Naive thymus-derived CD4-positive, alpha-beta T cell (primary cell): ENCODE results near the gene EVA1A. TPM values are rescaled to one million over a fixed set of nuclear protein-coding genes. Genes with fewer than 3 reads are reported as not detected.

ENCODE experiments used
- ATAC-seq: fragments of 150-1000 bp; cut with Tn5 transposase; 2 replicates; pipeline ENCODE4 v1.10.0; 2021; ENCODE audit warnings: mild to moderate bottlenecking, moderate library complexity
- CTCF ChIA-PET: fragments of 350-600 bp; sonication (Branson Sonifier 250); formaldehyde crosslinking; loops from one replicate; lab custom pipeline; 2021; ENCODE audit warnings: antibody characterized with exemption; lab: Charles Lee
- POLR2A ChIA-PET: fragments of 350-600 bp; sonication (Branson Sonifier 250); formaldehyde crosslinking; loops from one replicate; lab custom pipeline; 2021; ENCODE audit warnings: antibody characterized with exemption, inconsistent platforms; lab: Charles Lee
- DNase-seq, 9 donors: peaks; one replicate each; pipeline versions ENCODE4 v3.0.0 to v3.0.0-alpha.2; 2020 to 2022; ENCODE audit warnings: mixed read lengths in 1 of 9
- H3K27ac ChIP-seq: one replicate; pipeline ENCODE4 v1.7.0; 2013; ENCODE audit warnings: mild to moderate bottlenecking, low read depth, low read length, moderate library complexity
- H3K27me3 ChIP-seq, 2 donors: one replicate each; pipeline ENCODE4 v1.7.0; 2013; ENCODE audit warnings: low read length in 2 of 2, mild to moderate bottlenecking in 2 of 2, moderate library complexity in 2 of 2; ENCODE audit not compliant: control insufficient read depth in 2 of 2, insufficient read depth in 2 of 2
- H3K36me3 ChIP-seq, 3 experiments: 1 replicate in 2 of 3; 2 replicates in 1 of 3; pipeline ENCODE4 v1.7.0; 2013; ENCODE audit warnings: low read length in 3 of 3, mild to moderate bottlenecking in 3 of 3, moderate library complexity in 1 of 3; ENCODE audit not compliant: insufficient read depth in 3 of 3, control insufficient read depth in 2 of 3
- H3K4me1 ChIP-seq, 2 donors: one replicate each; pipeline ENCODE4 v1.7.0; 2013; ENCODE audit warnings: low read length in 2 of 2, mild to moderate bottlenecking in 2 of 2, moderate library complexity in 1 of 2; ENCODE audit not compliant: control insufficient read depth in 2 of 2, insufficient read depth in 2 of 2
- H3K4me3 ChIP-seq: 2 replicates; pipeline ENCODE4 v1.7.0; 2013; ENCODE audit warnings: mild to moderate bottlenecking, low read length
- H3K9me3 ChIP-seq, 3 experiments: 1 replicate in 2 of 3; 2 replicates in 1 of 3; pipeline ENCODE4 v1.7.0; 2013; ENCODE audit warnings: low read length in 3 of 3; ENCODE audit not compliant: control insufficient read depth in 2 of 3
- H3K27ac Mint-ChIP-seq, 9 donors: one replicate each; pipeline ENCODE4 v1.8.0; 2020 to 2022; ENCODE audit warnings: mixed read lengths in 9 of 9, mild to moderate bottlenecking in 8 of 9, moderate library complexity in 5 of 9, inconsistent platforms in 2 of 9
- H3K27me3 Mint-ChIP-seq, 5 donors: one replicate each; pipeline ENCODE4 v1.8.0; 2021 to 2022; ENCODE audit warnings: mixed read lengths in 5 of 5, mild to moderate bottlenecking in 1 of 5
- H3K36me3 Mint-ChIP-seq, 5 donors: one replicate each; pipeline ENCODE4 v1.8.0; 2020 to 2022; ENCODE audit warnings: mixed read lengths in 5 of 5, mild to moderate bottlenecking in 3 of 5, inconsistent platforms in 1 of 5
- H3K4me1 Mint-ChIP-seq, 7 donors: one replicate each; pipeline ENCODE4 v1.8.0; 2020 to 2022; ENCODE audit warnings: mixed read lengths in 7 of 7, mild to moderate bottlenecking in 3 of 7, inconsistent platforms in 1 of 7
- H3K4me3 Mint-ChIP-seq, 10 donors: one replicate each; pipeline ENCODE4 v1.8.0; 2020 to 2022; ENCODE audit warnings: mild to moderate bottlenecking in 10 of 10, mixed read lengths in 10 of 10, moderate library complexity in 6 of 10, inconsistent platforms in 2 of 10
- H3K9me3 Mint-ChIP-seq, 11 donors: one replicate each; pipeline ENCODE4 v1.8.0; 2020 to 2022; ENCODE audit warnings: mixed read lengths in 11 of 11, mild to moderate bottlenecking in 4 of 11, inconsistent platforms in 1 of 11, moderate library complexity in 1 of 11
- intact Hi-C, 2 donors: fragments of 100-400 bp; cut with micrococcal nuclease; formaldehyde crosslinking; loops; one replicate each; pipeline ENCODE4 v1.15.1; 2023
- polyA plus RNA-seq, 2 donors: library from polyadenylated mRNA; unstranded; fragments of 300-500 nt; fragmentation: Illumina TruSeq; gene quantifications; one replicate each; pipeline ENCODE4 v1.2.3, GENCODE V29; 2021
- total RNA-seq, 6 experiments: library from RNA in 5 of 6; stranded (reverse) in 5 of 6; gene quantifications; 1 replicate in 5 of 6; 2 replicates in 1 of 6; pipeline ENCODE4 v1.2.3 and lab custom pipeline; 2021 to 2026

EVA1A gene, protein sequence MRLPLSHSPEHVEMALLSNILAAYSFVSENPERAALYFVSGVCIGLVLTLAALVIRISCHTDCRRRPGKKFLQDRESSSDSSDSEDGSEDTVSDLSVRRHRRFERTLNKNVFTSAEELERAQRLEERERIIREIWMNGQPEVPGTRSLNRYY
- total RNA-seq (under 1 TPM in 1 of 5 experiments, not detected in 4; 0.62 TPM), polyA plus RNA-seq (under 1 TPM; 0.52 to 0.53 TPM), total RNA-seq (lab: John Stamatoyannopoulos, UW) (not detected)

DNA sequence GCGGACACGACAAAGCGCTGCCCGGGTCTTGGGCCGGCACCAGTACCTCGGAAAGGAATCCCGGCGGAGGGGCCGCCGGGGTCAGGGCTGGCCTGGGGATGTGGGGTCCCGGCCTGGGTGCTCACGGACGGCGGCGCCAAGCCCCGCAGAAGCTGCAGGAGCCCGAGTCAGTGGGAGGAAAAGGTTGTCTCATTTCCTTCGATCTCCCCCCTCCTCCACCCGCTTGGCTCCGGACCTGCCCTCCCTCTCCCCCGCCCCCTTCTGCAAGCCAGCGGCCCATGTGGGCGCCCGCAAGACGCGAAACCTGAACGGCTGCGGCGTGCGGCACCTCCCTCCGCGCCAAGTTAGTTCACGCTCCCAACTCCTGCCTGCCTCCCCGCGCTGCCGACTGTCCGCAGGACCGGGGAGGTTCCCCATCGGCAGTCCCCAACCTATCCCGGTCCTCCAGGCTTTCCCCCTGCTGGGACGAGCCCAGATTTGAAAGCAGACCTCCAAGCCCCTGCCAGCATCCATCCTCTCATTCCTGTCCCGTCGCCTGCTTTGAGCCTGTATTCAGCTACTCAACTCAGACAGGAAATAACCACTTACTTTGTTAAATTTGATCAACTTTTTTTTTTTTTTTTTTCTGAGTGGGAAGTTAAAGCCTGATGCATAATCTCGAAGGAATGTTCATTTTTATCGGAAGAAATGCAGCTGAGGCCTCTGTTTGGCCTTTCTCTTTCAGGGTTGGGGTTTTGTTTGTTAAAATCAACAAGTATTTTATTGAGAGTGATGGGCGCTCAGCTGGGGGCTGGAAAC, at the start of gene EVA1A:
EVA1A (minus strand) TSS at position 172 of the 798 bp plus-strand sequence. CDS start 42,799 bp downstream, outside the sequence.
- intact Hi-C loops = no loop called here
- ATAC-seq = no peak
- Histone ChIP-seq H3K27ac (no peak within 1 kb of the TSS), H3K4me3 (no peak within 1 kb of the TSS), H3K27me3 (no peaks in the 10 kb centered on the region), H3K36me3 (no peaks in the 10 kb centered on the region), H3K4me1 (peaks cover 0 to 4% of the 10 kb centered on the region in 2 donors), H3K9me3 (no peaks in the 10 kb centered on the region)
- Mint-ChIP-seq H3K27ac (peak within 1 kb of the TSS in 3 of 9 donors; percentile 43 to 76 (median 50)), H3K36me3 (no peaks in the 10 kb centered on the region), H3K4me1 (peaks cover 12 to 39% (median 20%) of the 10 kb centered on the region in 7 donors), H3K9me3 (peaks cover 0 to 2% (median 0%) of the 10 kb centered on the region in 11 donors), H3K4me3 (peak within 1 kb of the TSS; percentile 83 to 93 (median 88)), H3K27me3 (peaks cover 43 to 64% (median 55%) of the 10 kb centered on the region in 5 donors)
- CTCF ChIA-PET = interaction anchor here (0.6 kb wide), 2 partner anchors 226 to 1118 kb away, joined by 3 to 5 read pairs; no protein-coding TSS in a partner anchor
- POLR2A ChIA-PET = no interaction called here
- peak in 2 of 9 donors; percentile 4 to 23 for DNase-seq

DNA sequence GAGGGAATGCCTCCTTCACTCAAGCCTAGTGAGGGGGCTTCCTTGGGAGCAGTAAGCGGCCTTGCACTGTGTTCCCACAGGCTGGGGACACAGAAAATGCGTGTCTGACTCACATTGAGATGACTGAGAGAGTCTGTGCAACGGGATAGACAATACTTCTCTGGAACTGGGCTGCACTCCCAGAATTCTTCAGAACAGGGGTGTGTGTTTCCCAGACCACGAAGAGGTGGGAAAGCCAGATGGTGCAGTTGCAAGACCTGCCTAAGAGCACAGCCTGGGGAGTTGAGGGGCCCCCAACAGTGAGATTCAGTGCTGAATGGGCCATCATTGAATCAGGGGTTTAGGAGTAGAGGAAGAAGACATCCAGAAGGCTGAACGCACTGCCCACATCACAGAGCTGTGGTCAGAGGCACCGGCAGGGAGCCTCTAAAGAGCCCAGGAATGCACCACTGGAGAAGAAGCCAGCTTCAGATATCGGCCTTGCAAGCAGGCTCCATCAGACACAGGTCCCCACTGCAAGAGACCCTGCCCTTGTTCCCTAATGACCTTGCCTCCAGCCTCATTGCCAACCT, 49.3 kb upstream of the EVA1A start:
- ATAC-seq (no peak), DNase-seq (no peak)

DNA sequence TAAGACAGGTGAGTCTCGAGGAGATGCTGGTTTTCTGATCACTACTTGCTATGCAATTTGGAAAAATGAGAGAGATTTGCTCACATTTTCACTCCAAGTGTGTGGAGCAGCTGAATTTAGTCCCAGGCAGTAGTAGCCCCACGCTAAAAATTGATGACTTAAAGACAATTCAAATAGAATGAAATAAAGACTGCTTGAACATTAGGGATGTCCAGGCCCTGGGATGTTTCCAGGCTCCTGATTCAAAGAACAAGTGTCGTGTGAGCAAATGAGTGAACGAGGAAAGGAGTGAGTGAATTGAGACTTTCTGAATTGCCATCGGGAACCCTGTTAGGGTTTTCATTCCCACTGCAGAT, 48.6 kb upstream of the EVA1A start:
- ChIA-PET POLR2A (no interaction called here), CTCF (interaction anchor here (1.0 kb wide), 1 partner anchor 13 kb away, joined by 4 read pairs; no protein-coding TSS in a partner anchor)
- Histone ChIP-seq H3K27ac (no peak overlapping the region), H3K27me3 (peaks cover 0 to 4% of the 10 kb centered on the region in 2 donors), H3K9me3 (no peaks in the 10 kb centered on the region), H3K4me1 (no peaks in the 10 kb centered on the region), H3K4me3 (no peak overlapping the region), H3K36me3 (no peaks in the 10 kb centered on the region)
- Mint-ChIP-seq H3K4me3 (peak overlapping the region in 2 of 10 donors; percentile 28 to 43), H3K9me3 (peaks cover 0 to 4% (median 0%) of the 10 kb centered on the region in 11 donors), H3K27me3 (peaks cover 46 to 69% (median 62%) of the 10 kb centered on the region in 5 donors), H3K36me3 (no peaks in the 10 kb centered on the region), H3K27ac (no peak overlapping the region), H3K4me1 (peaks cover 0 to 1% (median 0%) of the 10 kb centered on the region in 7 donors)
- DNase-seq (no peak), ATAC-seq (no peak)
- intact Hi-C loops = loop anchor here (1.0 to 5.0 kb wide), 4 partner anchors 145 to 690 kb away; no protein-coding TSS in a partner anchor

More for the DNA sequence above, 49.3 kb upstream of the EVA1A start:
- ChIA-PET POLR2A (no interaction called here), CTCF (interaction anchor here (0.9 to 1.0 kb wide), 2 partner anchors 9 to 13 kb away, joined by 3 to 4 read pairs; no protein-coding TSS in a partner anchor)
- Histone ChIP-seq H3K9me3 (no peaks in the 10 kb centered on the region), H3K27me3 (peaks cover 0 to 4% of the 10 kb centered on the region in 2 donors), H3K4me3 (no peak overlapping the region), H3K36me3 (no peaks in the 10 kb centered on the region), H3K4me1 (no peaks in the 10 kb centered on the region), H3K27ac (no peak overlapping the region)
- intact Hi-C loops = loop anchor here (1.0 to 5.0 kb wide), 4 partner anchors 145 to 691 kb away; no protein-coding TSS in a partner anchor
- H3K4me3 Mint-ChIP-seq = no peak overlapping the region
- H3K9me3 Mint-ChIP-seq = peaks cover 0 to 4% (median 0%) of the 10 kb centered on the region in 11 donors
- peaks cover 0 to 1% (median 0%) of the 10 kb centered on the region in 7 donors for H3K4me1 Mint-ChIP-seq
- H3K27me3 Mint-ChIP-seq = peaks cover 42 to 64% (median 57%) of the 10 kb centered on the region in 5 donors
- H3K36me3 Mint-ChIP-seq = no peaks in the 10 kb centered on the region
- no peak overlapping the region for H3K27ac Mint-ChIP-seq

DNA sequence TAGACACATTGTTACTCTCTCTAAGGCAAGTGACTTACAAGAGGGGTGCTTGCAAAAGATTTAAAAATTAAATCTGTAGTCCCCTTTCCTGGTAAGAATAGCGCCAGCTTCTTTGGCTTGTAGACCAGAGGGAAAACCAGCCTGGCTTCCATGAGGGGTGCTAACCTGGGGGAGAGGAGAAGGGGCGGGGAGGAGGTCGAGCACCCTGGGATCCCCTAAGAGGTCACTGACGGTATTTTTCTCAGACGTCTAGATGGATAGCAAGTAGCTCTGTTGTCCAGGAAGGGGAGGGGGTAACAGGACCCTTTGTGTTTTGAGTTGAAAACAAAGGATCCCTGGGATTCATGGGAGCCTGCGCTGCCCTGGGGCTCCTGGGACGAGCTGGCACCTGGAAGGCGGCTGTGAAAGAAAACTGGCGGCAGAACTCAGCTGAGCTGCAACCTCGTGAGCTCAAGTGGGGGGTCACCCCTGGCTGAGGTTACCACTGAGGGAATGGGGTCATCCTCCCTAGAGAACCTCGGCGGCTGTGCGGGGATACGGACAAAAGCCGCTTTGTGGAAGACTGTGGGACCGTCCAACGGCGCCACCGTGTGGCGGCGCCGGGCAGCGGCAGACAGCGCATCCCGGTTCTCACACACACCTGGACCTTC, 48.1 kb upstream of the EVA1A start:
- peak; percentile 84 for ATAC-seq
- POLR2A ChIA-PET = no interaction called here
- no peaks in the 10 kb centered on the region for H3K36me3 ChIP-seq
- H3K36me3 Mint-ChIP-seq = no peaks in the 10 kb centered on the region
- no peak overlapping the region for H3K27ac Mint-ChIP-seq
- H3K4me1 ChIP-seq = no peaks in the 10 kb centered on the region
- DNase-seq = peak; percentile 21 to 57 (median 49)
- H3K4me3 ChIP-seq = no peak overlapping the region
- peaks cover 0 to 4% (median 0%) of the 10 kb centered on the region in 11 donors for H3K9me3 Mint-ChIP-seq
- intact Hi-C loops = loop anchor here (1.0 to 5.0 kb wide), 4 partner anchors 144 to 690 kb away; no protein-coding TSS in a partner anchor
- H3K27me3 ChIP-seq = peaks cover 0 to 4% of the 10 kb centered on the region in 2 donors
- peak overlapping the region in 4 of 10 donors; percentile 28 to 45 (median 38) for H3K4me3 Mint-ChIP-seq
- CTCF ChIA-PET = interaction anchor here (0.6 to 1.1 kb wide), 5 partner anchors 10 to 700 kb away, joined by 3 to 5 read pairs (median 4); no protein-coding TSS in a partner anchor
- no peaks in the 10 kb centered on the region for H3K9me3 ChIP-seq
- peaks cover 0 to 1% (median 0%) of the 10 kb centered on the region in 7 donors for H3K4me1 Mint-ChIP-seq
- no peak overlapping the region for H3K27ac ChIP-seq
- H3K27me3 Mint-ChIP-seq = peaks cover 46 to 74% (median 65%) of the 10 kb centered on the region in 5 donors

DNA sequence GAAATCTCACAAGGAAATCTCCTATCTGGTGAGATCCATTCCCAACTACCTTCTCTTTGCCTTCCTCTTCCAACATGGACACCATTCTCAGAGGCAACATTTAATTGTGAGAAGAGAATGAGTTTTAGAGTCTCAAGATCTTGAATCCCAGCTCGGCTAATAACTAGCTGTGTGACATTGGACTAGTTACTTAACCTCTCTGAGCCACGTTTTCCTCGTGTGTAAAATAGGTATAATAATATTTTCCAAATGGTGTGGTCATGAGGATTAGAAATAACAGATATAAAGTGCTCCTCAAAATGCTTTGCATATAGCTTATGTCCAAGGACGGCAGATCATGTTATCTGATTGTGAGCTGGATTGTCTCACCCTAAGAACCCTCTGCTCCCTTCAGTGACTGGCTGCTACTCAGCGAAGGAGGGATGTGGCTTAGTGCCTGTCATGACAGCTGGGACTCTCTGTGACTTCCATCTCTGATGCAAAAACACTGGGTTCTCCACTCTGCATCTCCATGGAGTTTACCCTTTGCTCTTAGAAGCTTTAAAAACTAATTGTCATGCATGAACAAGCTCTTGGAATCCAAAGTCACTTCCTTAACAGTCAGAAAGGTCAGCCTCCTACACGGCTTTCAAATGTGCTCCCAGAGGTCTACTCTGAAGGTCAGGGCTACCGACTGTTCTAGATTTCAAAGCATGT, 47.4 kb upstream of the EVA1A start:
- H3K4me3 Mint-ChIP-seq = peak overlapping the region in 1 of 10 donors; percentile 28
- H3K36me3 ChIP-seq = no peaks in the 10 kb centered on the region
- ATAC-seq = no peak
- H3K27ac ChIP-seq = no peak overlapping the region
- H3K27me3 ChIP-seq = peaks cover 0 to 4% of the 10 kb centered on the region in 2 donors
- peaks cover 0 to 4% (median 0%) of the 10 kb centered on the region in 11 donors for H3K9me3 Mint-ChIP-seq
- no peaks in the 10 kb centered on the region for H3K4me1 ChIP-seq
- no peak overlapping the region for H3K4me3 ChIP-seq
- DNase-seq = no peak
- intact Hi-C loops = loop anchor here (2.0 to 5.0 kb wide), 2 partner anchors 143 to 556 kb away; no protein-coding TSS in a partner anchor
- POLR2A ChIA-PET = no interaction called here
- peaks cover 0 to 1% (median 0%) of the 10 kb centered on the region in 7 donors for H3K4me1 Mint-ChIP-seq
- no peaks in the 10 kb centered on the region for H3K36me3 Mint-ChIP-seq
- no peaks in the 10 kb centered on the region for H3K9me3 ChIP-seq
- H3K27ac Mint-ChIP-seq = no peak overlapping the region
- peaks cover 46 to 77% (median 66%) of the 10 kb centered on the region in 5 donors for H3K27me3 Mint-ChIP-seq
- CTCF ChIA-PET = interaction anchor here (0.6 to 1.1 kb wide), 4 partner anchors 9 to 699 kb away, joined by 3 to 5 read pairs (median 4); no protein-coding TSS in a partner anchor
